ENCODE measurements around the gene TSSK3. TPM values are rescaled to one million over a fixed set of nuclear protein-coding genes. Genes with fewer than 3 reads are reported as not detected.
A peak's percentile ranks its signal among the peaks of the same experiment; 100 is the strongest.

Gene TSSK3
- total and polyA plus RNA-seq, 2 donors (not counting 1 experiment from before 2014, with no cell fraction given): 1.8 to 11.6 TPM

- ChIA-PET POLR2A (interaction anchor here (0.6 kb wide), 1 partner anchor 74 kb away, joined by 7 read pairs; no protein-coding TSS in a partner anchor), CTCF (no interaction called here)
- H3K4me2 ChIP-seq (replicated peaks; ENCODE audit: low read depth, low read length, poor library complexity, severe bottlenecking): peak overlapping the region; percentile 8
- H4K20me1 ChIP-seq (ENCODE audit: control insufficient read depth, insufficient read depth, low read length, poor library complexity, severe bottlenecking): peaks cover 7% of the 10 kb centered on the region
- TF ChIP-seq CTCF (IDR thresholded peaks at IDR 0.05): no peak
- TF ChIP-seq EZH2 (IDR thresholded peaks at IDR 0.05; ENCODE audit: borderline replicate concordance, insufficient read depth, low read depth, low read length, poor library complexity, severe bottlenecking): no peak
- Mint-ChIP-seq H3K27ac (no peak overlapping the region), H3K4me1 (peaks cover 29% of the 10 kb centered on the region), H3K27me3 (no peaks in the 10 kb centered on the region), H3K4me3 (no peak overlapping the region), H3K9me3 (ENCODE audit: insufficient read depth) (no peaks in the 10 kb centered on the region)
- peaks cover 11% of the 10 kb centered on the region for H3K79me2 ChIP-seq (ENCODE audit: control insufficient read depth, insufficient read depth, low read length)
- H3K9ac ChIP-seq (ENCODE audit: low read length): no peak overlapping the region
- H3K36me3 ChIP-seq (replicated peaks in 1 of 2; ENCODE audit: control extremely low read depth in 1 of 2, control insufficient read depth in 1 of 2, extremely low read depth in 1 of 2, insufficient read depth in 2 of 2, low read length in 1 of 2): no peaks in the 10 kb centered on the region
- H3K4me1 ChIP-seq (ENCODE audit: control insufficient read depth in 2 of 2, insufficient read depth in 2 of 2, low read length in 2 of 2): peaks cover 25 to 27% of the 10 kb centered on the region in 2 donors
- H3K4me3 ChIP-seq (ENCODE audit: control extremely low read depth in 1 of 5, extremely low read depth in 1 of 5, insufficient read depth in 1 of 5, low read depth in 2 of 5, low read length in 4 of 5): no peak overlapping the region
- H3K9me3 ChIP-seq (ENCODE audit: control extremely low read depth in 1 of 3, control insufficient read depth in 2 of 3, insufficient read depth in 1 of 3, low read length in 2 of 3): no peaks in the 10 kb centered on the region
- no peak overlapping the region for H2AFZ ChIP-seq (ENCODE audit: insufficient read depth, low read depth, low read length, poor library complexity, severe bottlenecking)
- 84% methylated on average over 7 of the region's 10 CpGs for WGBS (ENCODE audit: insufficient coverage)
- DNase-seq (no peak), ATAC-seq (ENCODE audit: low read depth) (no peak)
- H3K27me3 ChIP-seq (replicated peaks in 1 of 4; ENCODE audit: control extremely low read depth in 1 of 4, control insufficient read depth in 3 of 4, insufficient read depth in 4 of 4, low read length in 3 of 4): no peaks in the 10 kb centered on the region
- intact Hi-C loops (cut with micrococcal nuclease): no loop called here
- no peak overlapping the region for H3K27ac ChIP-seq (ENCODE audit: low read length in 2 of 2)
These were observed 19.6 kb upstream of the TSSK3 start for GRCh38 chr1:32342704-32343103.

GRCh38 chr1:32345289-32345827 lies 17.0 kb upstream of the TSSK3 start:
- ATAC-seq (ENCODE audit: low read depth) (no peak), DNase-seq (no peak)
- Histone ChIP-seq H3K4me1 (ENCODE audit: control insufficient read depth in 2 of 2, insufficient read depth in 2 of 2, low read length in 2 of 2) (peaks cover 5 to 10% of the 10 kb centered on the region in 2 donors), H3K4me3 (ENCODE audit: control extremely low read depth in 1 of 5, extremely low read depth in 1 of 5, insufficient read depth in 1 of 5, low read depth in 2 of 5, low read length in 4 of 5) (no peak overlapping the region), H3K4me2 (replicated peaks; ENCODE audit: low read depth, low read length, poor library complexity, severe bottlenecking) (no peak overlapping the region), H4K20me1 (ENCODE audit: control insufficient read depth, insufficient read depth, low read length, poor library complexity, severe bottlenecking) (no peaks in the 10 kb centered on the region), H3K79me2 (ENCODE audit: control insufficient read depth, insufficient read depth, low read length) (peaks cover 5% of the 10 kb centered on the region), H3K9me3 (ENCODE audit: control extremely low read depth in 1 of 3, control insufficient read depth in 2 of 3, insufficient read depth in 1 of 3, low read length in 2 of 3) (peaks cover 0 to 6% (median 0%) of the 10 kb centered on the region in 3 donors), H3K27ac (ENCODE audit: low read length in 2 of 2) (no peak overlapping the region), H2AFZ (ENCODE audit: insufficient read depth, low read depth, low read length, poor library complexity, severe bottlenecking) (no peak overlapping the region), H3K9ac (ENCODE audit: low read length) (no peak overlapping the region), H3K36me3 (replicated peaks in 1 of 2; ENCODE audit: control extremely low read depth in 1 of 2, control insufficient read depth in 1 of 2, extremely low read depth in 1 of 2, insufficient read depth in 2 of 2, low read length in 1 of 2) (no peaks in the 10 kb centered on the region), H3K27me3 (replicated peaks in 1 of 4; ENCODE audit: control extremely low read depth in 1 of 4, control insufficient read depth in 3 of 4, insufficient read depth in 4 of 4, low read length in 3 of 4) (no peaks in the 10 kb centered on the region)
- 37% methylated on average over 6 of the region's 8 CpGs for WGBS (ENCODE audit: insufficient coverage)
- Mint-ChIP-seq H3K4me1 (peaks cover 16% of the 10 kb centered on the region), H3K4me3 (no peak overlapping the region), H3K9me3 (ENCODE audit: insufficient read depth) (no peaks in the 10 kb centered on the region), H3K27ac (no peak overlapping the region), H3K27me3 (no peaks in the 10 kb centered on the region)
- intact Hi-C loops (cut with micrococcal nuclease): no loop called here
- POLR2A ChIA-PET: interaction anchor here (1.0 kb wide), 1 partner anchor 9 kb away, joined by 13 read pairs; the partner anchor contains the start of gene MARCKSL1
- CTCF ChIA-PET: interaction anchor here (0.7 to 1.6 kb wide), 4 partner anchors 8 to 130 kb away, joined by 3 to 5 read pairs (median 4); no protein-coding TSS in a partner anchor
- no peak for TF ChIP-seq CTCF (IDR thresholded peaks at IDR 0.05)
- no peak for TF ChIP-seq EZH2 (IDR thresholded peaks at IDR 0.05; ENCODE audit: borderline replicate concordance, insufficient read depth, low read depth, low read length, poor library complexity, severe bottlenecking)

All from B cell (primary cell).